KMS-11 (cell line): Measurements from ENCODE around the gene GPX6.

Experiments used
- H2AFZ ChIP-seq: fragments of 200-600 bp; sonication (generic); 2 replicates; pipeline ENCODE4 v1.6.1; 2016; ENCODE audit warnings: antibody characterized with exemption, mixed run types, low read depth
- H3K27ac ChIP-seq: fragments of 200-600 bp; sonication (generic); 2 replicates; pipeline ENCODE4 v1.6.1; 2016; ENCODE audit warnings: mild to moderate bottlenecking, mixed run types
- H3K27me3 ChIP-seq: fragments of 200-600 bp; sonication (generic); 2 replicates; pipeline ENCODE4 v1.6.1; 2017; ENCODE audit warnings: mild to moderate bottlenecking, low read depth, mixed run types, moderate library complexity; ENCODE audit not compliant: insufficient read depth
- H3K36me3 ChIP-seq: fragments of 200-600 bp; sonication (generic); 2 replicates; pipeline ENCODE4 v1.6.1; 2017; ENCODE audit warnings: mild to moderate bottlenecking, mixed run types; ENCODE audit not compliant: insufficient read depth
- H3K4me1 ChIP-seq: fragments of 200-600 bp; sonication (generic); 2 replicates; pipeline ENCODE4 v1.6.1; 2016; ENCODE audit warnings: mild to moderate bottlenecking, low read depth, mixed run types; ENCODE audit not compliant: poor library complexity, severe bottlenecking
- H3K4me2 ChIP-seq: fragments of 200-600 bp; sonication (generic); 2 replicates; pipeline ENCODE4 v1.7.0; 2016; ENCODE audit warnings: mild to moderate bottlenecking, mixed run types
- H3K4me3 ChIP-seq: fragments of 200-600 bp; sonication (generic); IDR thresholded peaks from 2 replicates; pipeline ENCODE4 v1.6.1; 2017; ENCODE audit warnings: low read depth, low read length, mixed read lengths; ENCODE audit not compliant: insufficient read depth
- H3K79me2 ChIP-seq: fragments of 200-600 bp; sonication (generic); 2 replicates; pipeline ENCODE4 v1.6.1; 2016; ENCODE audit warnings: low read depth, mixed run types; ENCODE audit not compliant: insufficient read depth
- H3K9ac ChIP-seq: fragments of 200-600 bp; sonication (generic); 2 replicates; pipeline ENCODE4 v1.6.1; 2016; ENCODE audit warnings: mild to moderate bottlenecking, mixed run types
- H4K20me1 ChIP-seq: fragments of 200-600 bp; sonication (generic); 2 replicates; pipeline ENCODE4 v1.6.1; 2016; ENCODE audit warnings: mild to moderate bottlenecking, mixed run types; ENCODE audit not compliant: insufficient read depth
- CTCF ChIP-seq: fragments of 200-600 bp; sonication (generic); conservative IDR thresholded peaks from 2 replicates; pipeline ENCODE4 v1.6.1; 2017; ENCODE audit warnings: low read depth, mild to moderate bottlenecking, antibody characterized with exemption, low read length, moderate library complexity, mixed read lengths

The GPX6 gene

GRCh38 chr6:28497306-28497705, 18.3 kb downstream of the GPX6 start:
- no peak overlapping the region for H3K4me3 ChIP-seq
- H3K9ac ChIP-seq = no peak overlapping the region
- TF ChIP-seq CTCF = no peak
- no peaks in the 10 kb centered on the region for H3K36me3 ChIP-seq
- no peaks in the 10 kb centered on the region for H3K79me2 ChIP-seq
- no peaks in the 10 kb centered on the region for H4K20me1 ChIP-seq
- no peaks in the 10 kb centered on the region for H3K27me3 ChIP-seq
- no peak overlapping the region for H3K4me2 ChIP-seq
- H2AFZ ChIP-seq = no peak overlapping the region
- H3K4me1 ChIP-seq = no peaks in the 10 kb centered on the region
- H3K27ac ChIP-seq = no peak overlapping the region

- no peak overlapping the region for H3K4me2 ChIP-seq
- no peak overlapping the region for H3K9ac ChIP-seq
- no peak overlapping the region for H2AFZ ChIP-seq
- no peaks in the 10 kb centered on the region for H3K36me3 ChIP-seq
- H3K27me3 ChIP-seq = no peaks in the 10 kb centered on the region
- H3K79me2 ChIP-seq = no peaks in the 10 kb centered on the region
- H3K4me1 ChIP-seq = no peaks in the 10 kb centered on the region
- TF ChIP-seq CTCF = no peak
- no peak overlapping the region for H3K27ac ChIP-seq
- no peak overlapping the region for H3K4me3 ChIP-seq
- no peaks in the 10 kb centered on the region for H4K20me1 ChIP-seq
Observed at GRCh38 chr6:28496099-28496779, 19.4 kb downstream of the GPX6 start.

GRCh38 chr6:28491984-28492317, 23.6 kb downstream of the GPX6 start:
- H3K27me3 ChIP-seq = no peaks in the 10 kb centered on the region
- H3K9ac ChIP-seq = no peak overlapping the region
- no peak for TF ChIP-seq CTCF
- no peaks in the 10 kb centered on the region for H3K79me2 ChIP-seq
- no peak overlapping the region for H2AFZ ChIP-seq
- peaks cover 4% of the 10 kb centered on the region for H3K4me1 ChIP-seq
- H3K27ac ChIP-seq = no peak overlapping the region
- H4K20me1 ChIP-seq = no peaks in the 10 kb centered on the region
- H3K36me3 ChIP-seq = no peaks in the 10 kb centered on the region
- no peak overlapping the region for H3K4me2 ChIP-seq
- H3K4me3 ChIP-seq = no peak overlapping the region

GRCh38 chr6:28490205-28490890, 25.2 kb downstream of the GPX6 start:
- H3K79me2 ChIP-seq = no peaks in the 10 kb centered on the region
- H3K27ac ChIP-seq = peak overlapping the region; percentile 76
- peak overlapping the region; percentile 39 for H2AFZ ChIP-seq
- H3K4me1 ChIP-seq = peaks cover 4% of the 10 kb centered on the region
- H4K20me1 ChIP-seq = no peaks in the 10 kb centered on the region
- H3K27me3 ChIP-seq = no peaks in the 10 kb centered on the region
- H3K4me3 ChIP-seq = no peak overlapping the region
- no peaks in the 10 kb centered on the region for H3K36me3 ChIP-seq
- peak overlapping the region; percentile 64; the same call in 1 of the 2 replicates for H3K4me2 ChIP-seq
- H3K9ac ChIP-seq = peak overlapping the region; percentile 78; the same call in 1 of the 2 replicates
- TF ChIP-seq CTCF = no peak
